Measurements from ENCODE around the gene PPARD.
"Not testable (repeated sequence)": the region's sequence is repeated elsewhere in the genome, so short reads cannot be mapped to it uniquely, and the experiment has no call there.

Gene PPARD

GRCh38 chr6:35381132-35381531, 38.8 kb downstream of the PPARD start:
- DNase-seq (ENCODE audit: low read depth in 3 of 3), result no peak

DNA sequence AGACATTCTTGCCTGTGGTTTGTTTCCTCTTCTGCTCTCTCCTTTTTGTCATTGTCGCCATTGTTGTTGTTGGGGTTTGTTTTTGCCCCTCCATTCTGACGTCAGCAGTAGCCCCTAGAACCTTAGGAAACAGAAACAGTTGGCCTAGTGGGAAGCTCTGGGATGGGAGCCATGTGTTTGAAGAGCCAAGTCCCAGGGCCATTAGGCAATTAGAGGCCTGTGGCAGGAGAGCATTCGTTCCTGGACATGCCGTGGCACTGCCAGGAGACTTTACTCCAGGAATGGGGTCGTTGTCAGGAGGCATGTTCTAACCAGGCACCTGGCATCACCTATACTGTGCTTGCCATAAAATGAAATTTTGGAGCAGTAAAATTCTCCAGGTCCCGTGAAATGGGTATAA, 39.7 kb downstream of the PPARD start:
- no peak for DNase-seq (ENCODE audit: low read depth in 3 of 3)

- no peak for DNase-seq (ENCODE audit: low read depth in 3 of 3)
Measured at GRCh38 chr6:35385457-35386202, 43.3 kb downstream of the PPARD start.

GRCh38 chr6:35386989-35387388, 44.6 kb downstream of the PPARD start:
- DNase-seq (ENCODE audit: low read depth in 3 of 3), result no peak

DNA sequence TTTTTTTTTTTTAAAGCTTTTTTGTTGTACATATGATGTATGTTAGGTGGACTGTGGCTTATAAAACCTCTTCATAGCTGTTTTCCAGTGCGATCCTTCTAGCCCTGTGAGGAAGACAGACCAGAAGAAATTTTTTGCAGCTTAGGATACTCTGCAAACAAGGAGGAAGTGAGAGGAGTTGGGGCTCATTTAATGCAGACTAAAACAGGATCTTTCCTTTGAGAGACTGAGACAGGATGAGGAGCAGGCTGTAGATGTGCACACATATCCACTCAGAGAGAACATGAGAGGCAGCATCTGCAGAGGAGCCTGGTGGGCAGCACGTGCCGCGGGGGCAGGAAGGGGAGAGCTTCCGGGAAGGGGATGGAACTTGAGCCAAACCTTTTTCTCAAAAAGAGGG, 45.7 kb downstream of the PPARD start:
- no peak for DNase-seq (ENCODE audit: low read depth in 3 of 3)

DNA sequence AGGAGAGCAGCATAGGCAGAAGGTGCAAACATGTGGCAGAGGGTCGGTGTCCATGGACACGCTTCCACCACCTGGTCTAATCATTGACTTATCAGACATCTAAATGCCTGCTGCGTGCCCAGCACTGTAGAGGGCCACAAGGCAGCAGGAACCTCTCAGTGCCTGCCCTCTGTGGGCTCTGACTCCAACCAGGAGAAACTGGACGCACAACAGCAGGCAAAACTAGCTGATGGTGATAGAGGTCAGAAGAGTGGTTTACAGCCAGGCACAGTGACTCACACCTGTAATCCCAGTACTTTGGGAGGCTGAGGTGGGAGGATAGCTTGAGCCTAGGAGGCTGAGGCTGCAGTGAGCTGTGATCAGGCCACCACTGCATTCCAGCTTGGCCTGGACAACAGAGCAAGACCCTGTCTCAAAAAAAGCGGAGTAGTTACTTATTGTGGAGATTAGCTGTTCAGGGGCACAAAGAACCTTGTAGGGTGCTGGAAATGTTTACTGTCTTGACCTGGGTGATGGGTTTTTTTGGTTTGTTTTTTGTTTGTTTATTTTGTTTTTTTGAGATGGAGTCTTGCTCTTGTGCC, 46.5 kb downstream of the PPARD start:
- DNase-seq (ENCODE audit: low read depth in 3 of 3), result no peak

DNA sequence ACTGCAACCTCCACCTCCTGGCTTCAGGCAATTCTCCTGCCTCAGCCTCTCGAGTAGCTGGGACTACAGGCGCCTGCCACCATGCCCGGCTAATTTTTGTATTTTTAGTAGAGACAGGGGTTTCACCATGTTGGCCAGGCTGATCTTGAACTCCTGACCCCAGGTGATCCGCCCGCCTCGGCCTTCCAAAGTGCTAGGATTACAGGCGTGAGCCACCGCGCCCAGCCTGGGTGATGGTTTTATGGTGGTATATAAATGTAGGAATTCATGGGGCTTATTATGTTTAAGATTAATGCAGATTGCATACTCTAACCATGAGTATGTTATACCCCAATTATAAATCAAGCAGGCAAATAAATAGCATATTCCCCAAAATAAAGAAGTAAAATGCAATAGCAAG, 47.0 kb downstream of the PPARD start:
- not testable (repeated sequence) for DNase-seq (ENCODE audit: low read depth in 3 of 3)

DNA sequence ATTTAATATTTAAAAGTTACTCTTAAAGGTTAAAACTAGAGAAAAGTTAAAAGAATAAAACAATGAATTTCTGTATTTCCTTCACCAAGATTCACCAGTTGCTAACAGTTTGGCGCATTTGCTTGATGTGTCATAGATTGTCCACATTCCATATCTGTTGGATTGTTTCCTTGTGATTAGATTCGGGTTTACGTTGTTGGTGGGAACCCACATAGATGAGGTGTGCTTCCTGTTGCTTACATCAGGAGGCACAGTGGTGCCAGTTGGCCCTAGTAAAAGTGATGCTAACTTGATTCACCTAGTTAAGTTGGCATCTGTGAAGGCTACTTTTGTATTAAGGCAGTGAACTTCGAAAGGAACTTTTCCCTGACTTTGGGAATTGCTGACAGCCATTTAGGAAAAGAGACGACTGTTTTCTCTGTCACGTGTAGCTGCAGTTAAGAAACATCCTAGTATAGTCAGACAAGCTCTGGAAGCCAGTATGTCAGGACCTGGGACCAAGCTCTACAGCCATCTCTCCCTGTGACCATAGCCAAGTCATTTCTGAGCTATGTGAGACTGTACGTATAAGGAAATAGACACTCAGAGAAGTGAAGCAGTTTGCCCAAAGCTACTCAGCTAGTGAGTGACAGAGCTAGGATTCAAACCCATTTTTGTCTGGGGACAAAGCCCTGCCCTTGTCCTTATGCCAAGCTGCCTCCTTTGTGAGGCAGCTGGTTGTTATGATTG, 49.0 kb downstream of the PPARD start:
- DNase-seq (ENCODE audit: low read depth in 3 of 3), result no peak

- DNase-seq (ENCODE audit: low read depth in 3 of 3), result no peak
Measured at GRCh38 chr6:35392111-35392702, 49.8 kb downstream of the PPARD start.

DNA sequence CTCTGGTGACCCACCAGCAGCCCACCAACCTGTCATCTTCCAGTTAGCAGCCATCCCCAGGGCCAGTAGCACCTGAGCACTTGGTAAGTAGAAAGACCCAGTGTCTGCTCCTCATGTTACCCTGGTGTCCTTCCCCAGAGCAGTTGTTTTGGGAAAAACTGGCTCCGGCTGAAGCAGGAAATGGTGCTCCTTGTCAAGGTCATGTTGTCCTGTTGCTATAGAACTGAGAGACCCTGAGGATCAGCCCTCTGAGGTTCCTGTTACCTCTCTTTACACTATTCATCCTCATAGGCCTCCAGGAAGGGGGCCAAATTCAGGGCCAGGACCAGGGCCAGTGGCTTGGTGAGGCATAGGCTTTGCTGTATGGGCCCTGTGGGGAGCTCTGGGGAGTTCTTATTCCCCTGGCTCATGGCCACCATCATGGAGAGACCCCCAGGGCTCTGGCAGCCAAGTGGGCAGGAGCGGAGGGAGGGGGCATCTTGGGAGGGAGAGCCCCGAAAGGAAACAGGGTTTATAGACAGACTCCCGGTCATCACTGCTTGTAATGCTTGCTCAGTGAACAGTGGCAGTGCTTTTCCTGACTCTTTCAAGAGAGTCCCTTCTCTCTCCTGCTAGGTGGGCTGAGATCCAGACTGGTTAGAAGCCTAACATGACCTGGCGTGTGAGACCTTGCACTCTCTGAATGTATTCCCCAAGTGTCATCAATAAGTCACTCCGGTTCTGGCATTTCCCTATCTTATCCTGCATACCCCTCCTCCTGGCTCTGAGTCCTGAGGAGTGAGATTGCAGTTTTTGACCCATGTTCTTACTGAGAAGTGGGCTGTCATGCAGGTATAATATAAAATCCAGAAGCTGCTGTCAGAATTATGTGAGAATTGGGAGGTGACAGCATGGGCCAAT, 50.7 kb downstream of the PPARD start:
- DNase-seq (ENCODE audit: low read depth in 3 of 3), result no peak

DNA sequence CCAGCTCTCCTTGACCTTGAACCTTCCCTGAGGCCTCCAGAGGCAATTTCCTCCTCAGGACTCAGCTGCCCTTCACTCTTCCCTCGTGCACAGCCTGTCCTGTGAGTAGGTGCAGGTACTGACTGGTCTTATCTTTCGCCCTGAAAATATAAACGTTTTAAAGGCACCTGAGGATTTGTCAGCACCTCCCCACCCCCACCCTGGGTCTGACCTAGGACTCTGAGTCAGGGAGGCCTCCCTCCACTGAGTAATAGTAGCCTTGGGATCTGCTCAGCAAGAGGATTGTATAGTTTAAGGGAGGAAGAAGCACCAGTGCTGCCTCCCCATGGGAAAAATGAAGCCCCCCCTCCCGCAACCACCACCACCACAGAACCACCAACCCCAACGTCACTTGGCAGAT, 54.6 kb downstream of the PPARD start:
- DNase-seq (ENCODE audit: low read depth in 3 of 3), result no peak

DNA sequence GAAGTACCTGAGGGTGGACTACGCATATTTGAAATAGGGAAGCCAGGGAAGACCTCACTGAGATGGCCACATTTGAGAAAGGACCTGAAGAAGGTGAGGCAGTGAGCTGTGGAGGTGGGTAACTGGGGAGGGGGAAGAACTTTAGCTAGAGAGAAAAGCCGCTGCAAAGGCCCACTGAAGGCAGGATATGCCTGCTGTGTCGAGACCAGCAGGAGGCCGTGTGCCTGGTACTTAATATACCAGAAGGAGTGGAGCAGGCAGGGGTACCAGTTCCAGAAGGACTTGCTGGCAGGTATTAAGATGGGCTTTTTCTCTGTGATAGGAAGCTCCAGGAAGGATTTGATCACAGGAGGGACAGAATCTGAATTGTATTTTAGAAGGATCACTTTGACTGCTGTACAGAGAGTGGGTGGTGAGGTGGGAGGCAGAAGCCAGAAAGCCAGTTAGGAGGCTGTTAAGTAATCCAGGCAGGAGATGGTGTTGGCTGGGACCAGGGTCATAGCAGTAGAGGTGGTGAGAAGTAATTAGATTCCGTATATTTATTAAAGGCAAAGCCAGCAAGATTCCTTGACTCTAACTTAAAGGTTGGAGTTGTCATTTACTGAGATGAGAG, 55.6 kb downstream of the PPARD start:
- no peak for DNase-seq (ENCODE audit: low read depth in 3 of 3)

GRCh38 chr6:35398526-35398925, 56.2 kb downstream of the PPARD start:
- no peak for DNase-seq (ENCODE audit: low read depth in 3 of 3)

- DNase-seq (ENCODE audit: low read depth in 3 of 3), result no peak
Measured at GRCh38 chr6:35400111-35400510, 57.8 kb downstream of the PPARD start.

DNA sequence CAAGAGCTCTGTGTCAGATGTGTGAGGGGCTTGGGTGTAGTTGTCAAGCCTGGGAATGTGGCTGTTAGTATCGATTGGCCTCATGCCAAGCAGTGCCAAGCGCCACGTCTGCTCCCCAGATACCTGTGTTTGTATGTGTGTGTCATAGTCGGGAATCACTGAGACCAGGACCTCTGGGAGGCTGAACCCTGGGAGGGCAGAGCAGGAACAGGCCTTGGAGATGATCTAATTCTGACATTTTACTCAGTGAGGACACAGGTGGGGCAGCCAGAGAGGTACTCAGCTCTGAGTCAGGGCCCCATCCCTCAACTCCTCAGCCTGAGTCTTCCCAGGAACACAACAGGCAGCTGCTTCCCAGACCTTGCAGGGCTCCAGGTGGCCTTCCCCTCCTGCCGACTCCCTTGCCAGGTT, 58.5 kb downstream of the PPARD start:
- DNase-seq (ENCODE audit: low read depth in 3 of 3), result no peak

DNA sequence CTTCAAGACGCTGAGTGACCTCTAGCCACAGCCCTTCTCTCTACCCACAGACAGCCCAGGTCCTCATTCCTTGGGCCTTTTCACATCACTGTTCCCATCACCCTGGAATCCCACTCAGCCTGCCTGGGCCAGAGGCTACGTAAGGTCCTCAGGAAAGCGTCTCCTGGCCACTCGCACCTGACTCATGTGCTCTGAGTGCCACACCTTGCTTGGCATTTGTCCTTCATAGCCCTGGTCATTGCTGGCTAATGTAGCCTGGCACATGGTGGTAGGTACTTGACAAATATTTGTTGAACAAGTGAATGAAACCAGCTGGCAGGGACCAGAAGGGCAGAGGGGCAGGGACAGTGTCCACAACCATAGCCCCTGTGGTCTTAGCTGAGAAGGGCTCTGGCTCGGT, 59.2 kb downstream of the PPARD start:
- no peak for DNase-seq (ENCODE audit: low read depth in 3 of 3)

GRCh38 chr6:35402136-35402855, 59.9 kb downstream of the PPARD start:
- DNase-seq (ENCODE audit: low read depth in 3 of 3), result no peak

DNA sequence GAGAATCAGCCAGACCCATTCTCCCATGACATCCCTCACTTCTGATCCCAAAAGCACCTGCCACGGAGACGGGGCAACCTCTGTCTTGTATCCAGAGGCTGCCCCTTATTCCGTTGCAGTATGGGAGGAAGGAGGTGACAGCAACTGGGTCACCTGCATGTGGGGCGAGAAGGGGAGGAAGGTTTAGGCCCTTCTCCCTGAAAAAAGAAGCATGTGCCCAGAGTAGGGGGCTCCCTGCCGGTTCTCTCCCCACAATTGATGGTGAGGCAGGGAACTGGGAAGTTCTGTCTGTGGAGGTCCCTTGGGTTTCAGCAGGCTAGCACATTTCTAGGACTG, 60.5 kb downstream of the PPARD start:
- DNase-seq (ENCODE audit: low read depth in 3 of 3), result no peak

- no peak for DNase-seq (ENCODE audit: low read depth in 3 of 3)
Measured at GRCh38 chr6:35403544-35404442, 61.4 kb downstream of the PPARD start.

All from stimulated activated CD4-positive, alpha-beta T cell treated with anti-CD3 and anti-CD28 coated beads, TNF-alpha, amount 100 ng/mL, for 24 hours (primary cell).